ENCODE measurements around the gene DDX46.

DNA sequence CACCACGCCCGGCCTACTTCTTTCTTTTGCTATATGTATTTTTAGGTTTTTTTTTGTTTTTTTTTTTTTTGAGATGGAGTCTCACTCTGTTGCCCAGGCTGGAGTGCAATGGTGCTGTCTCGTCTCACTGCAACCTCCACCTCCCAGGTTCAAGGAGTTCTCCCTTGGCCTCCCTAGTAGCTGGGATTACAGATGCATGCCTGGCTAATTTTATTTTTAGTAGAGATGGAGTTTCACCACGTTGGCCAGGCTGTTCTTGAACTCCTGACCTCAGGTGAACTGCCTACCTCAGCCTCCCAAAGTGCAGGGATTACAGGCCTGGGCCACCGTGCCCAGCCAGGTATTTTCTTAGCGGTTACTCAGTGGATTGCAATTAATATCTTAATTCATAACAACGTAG, 63.3 kb downstream of the DDX46 start:
- no peak for TF ChIP-seq CTCF (IDR thresholded peaks at IDR 0.05; ENCODE audit: low read depth, low read length)
- no peak for TF ChIP-seq EZH2phosphoT487 (IDR thresholded peaks at IDR 0.05; ENCODE audit: low read depth)
